GM23338 (cell line): ENCODE data around the gene ALX3. TPM values are rescaled to one million over a fixed set of nuclear protein-coding genes. Genes with fewer than 3 reads are reported as not detected.

ENCODE experiments used
- ATAC-seq: fragments of 200-7000 bp; cut with Tn5 transposase; 3 replicates; pipeline ENCODE4 v1.9.1; 2020
- DNase-seq: peaks from one replicate; pipeline ENCODE4 v3.0.0-alpha.2; 2015; ENCODE audit warnings: low spot score
- H2AFZ ChIP-seq: fragments of 200-600 bp; sonication (generic); 2 replicates; pipeline ENCODE4 v1.8.0; 2016; ENCODE audit warnings: antibody characterized with exemption, mild to moderate bottlenecking, moderate library complexity
- H3F3A ChIP-seq: fragments of 200-600 bp; sonication (generic); replicated peaks from 2 replicates; pipeline ENCODE4 v1.8.0; 2017; ENCODE audit warnings: antibody characterized with exemption, mixed run types, low read depth
- H3K27ac ChIP-seq: fragments of 200-600 bp; sonication (generic); 2 replicates; pipeline ENCODE4 v1.6.1; 2016; ENCODE audit warnings: low read depth
- H3K27me3 ChIP-seq: fragments of 200-600 bp; sonication (generic); 2 replicates; pipeline ENCODE4 v1.8.0; 2016; ENCODE audit warnings: mild to moderate bottlenecking, mixed run types, moderate library complexity; ENCODE audit not compliant: insufficient read depth
- H3K36me3 ChIP-seq: fragments of 200-600 bp; sonication (generic); 2 replicates; pipeline ENCODE4 v1.8.0; 2016; ENCODE audit warnings: mild to moderate bottlenecking; ENCODE audit not compliant: insufficient read depth
- H3K4me1 ChIP-seq: fragments of 200-600 bp; sonication (generic); 2 replicates; pipeline ENCODE4 v1.8.0; 2016; ENCODE audit warnings: mild to moderate bottlenecking, moderate library complexity; ENCODE audit not compliant: insufficient read depth
- H3K4me2 ChIP-seq: fragments of 200-600 bp; sonication (generic); 2 replicates; pipeline ENCODE4 v1.7.1; 2017; ENCODE audit warnings: mixed run types
- H3K4me3 ChIP-seq: fragments of 200-600 bp; sonication (generic); 2 replicates; pipeline ENCODE4 v1.6.1; 2016; ENCODE audit warnings: mixed run types
- H3K79me2 ChIP-seq: fragments of 200-600 bp; sonication (generic); replicated peaks from 2 replicates; pipeline ENCODE4 v1.8.0; 2017; ENCODE audit warnings: mild to moderate bottlenecking; ENCODE audit not compliant: insufficient read depth
- H3K9me2 ChIP-seq: fragments of 200-600 bp; sonication (generic); 2 replicates; pipeline ENCODE4 v1.8.0; 2017; ENCODE audit not compliant: insufficient read depth
- H4K20me1 ChIP-seq: fragments of 200-600 bp; sonication (generic); replicated peaks from 2 replicates; pipeline ENCODE4 v1.8.0; 2017; ENCODE audit warnings: mild to moderate bottlenecking; ENCODE audit not compliant: insufficient read depth
- H3K27ac Mint-ChIP-seq: 2 replicates; pipeline ENCODE4 v1.8.0; 2020; ENCODE audit warnings: inconsistent platforms, mild to moderate bottlenecking, moderate library complexity, mixed read lengths
- H3K27me3 Mint-ChIP-seq: 3 replicates; pipeline ENCODE4 v1.8.0; 2022; ENCODE audit warnings: low read depth, mild to moderate bottlenecking, moderate library complexity, mixed read lengths, inconsistent platforms; ENCODE audit not compliant: insufficient read depth, poor library complexity
- H3K36me3 Mint-ChIP-seq: 3 replicates; pipeline ENCODE4 v1.8.0; 2021; ENCODE audit warnings: low read depth, mild to moderate bottlenecking, inconsistent platforms, moderate library complexity, mixed read lengths
- H3K4me1 Mint-ChIP-seq: 3 replicates; pipeline ENCODE4 v1.8.0; 2020; ENCODE audit warnings: mild to moderate bottlenecking, inconsistent platforms, mixed read lengths
- H3K4me3 Mint-ChIP-seq: 3 replicates; pipeline ENCODE4 v1.8.0; 2021; ENCODE audit warnings: moderate library complexity, mild to moderate bottlenecking, inconsistent platforms, mixed read lengths
- H3K9me3 Mint-ChIP-seq: 3 replicates; pipeline ENCODE4 v1.8.0; 2020; ENCODE audit warnings: moderate library complexity, mild to moderate bottlenecking, inconsistent platforms, mixed read lengths
- CREB1 ChIP-seq: fragments of 250-450 bp; sonication (Bioruptor Pico); IDR thresholded peaks from 2 replicates; pipeline ENCODE4 v1.5.0; 2020; ENCODE audit warnings: low read depth, mild to moderate bottlenecking, moderate library complexity
- CTCF ChIP-seq, 2 experiments: fragments of 200-600 bp in 1 of 2; sonication (generic) in 1 of 2; conservative IDR thresholded peaks; 2 replicates each; pipeline versions ENCODE4 v1.5.1 to v1.6.1; 2016 to 2017; ENCODE audit warnings: antibody characterized with exemption in 2 of 2, low read depth in 2 of 2, mild to moderate bottlenecking in 2 of 2, moderate library complexity in 1 of 2
- EZH2phosphoT487 ChIP-seq: fragments of 200-600 bp; sonication (generic); IDR thresholded peaks from one replicate; pipeline ENCODE4 v1.8.1; 2018; ENCODE audit warnings: antibody characterized with exemption; ENCODE audit not compliant: unreplicated experiment
- NANOG ChIP-seq: IDR thresholded peaks from 2 replicates; pipeline ENCODE4 v1.6.1; 2016; ENCODE audit warnings: antibody characterized with exemption, borderline replicate concordance
- POLR2AphosphoS5 ChIP-seq: IDR thresholded peaks from 2 replicates; pipeline ENCODE4 v1.6.1; 2016; ENCODE audit warnings: antibody characterized with exemption, low read depth
- REST ChIP-seq: IDR thresholded peaks from one replicate; pipeline ENCODE4 v1.6.1; 2018; ENCODE audit warnings: antibody characterized with exemption; ENCODE audit not compliant: unreplicated experiment
- STAT1 ChIP-seq: IDR thresholded peaks from one replicate; pipeline ENCODE4 v1.6.1; 2016; ENCODE audit warnings: antibody characterized with exemption; ENCODE audit not compliant: unreplicated experiment
- polyA plus RNA-seq: library from polyadenylated mRNA; unstranded; fragments of >200 nt; fragmentation: Nextera tagmentation; extraction: Ambion mirVana; gene quantifications from 2 replicates; pipeline ENCODE4 v1.2.1, GENCODE V29; 2016
- total RNA-seq: library from RNA; depleted of rRNA; stranded (reverse); fragments of >200 nt; shearing (Covaris generic); gene quantifications from 2 replicates; pipeline ENCODE4 v1.2.3, GENCODE V29; 2014

Gene ALX3
- total and polyA plus RNA-seq, 2 experiments from 2014 or later, result not detected

- TF ChIP-seq REST (no peak), CTCF (conservative IDR thresholded peaks at IDR 0.05; ENCODE audit: low read depth in 2 of 2) (no peak), NANOG (no peak), EZH2phosphoT487 (no peak), POLR2AphosphoS5 (no peak)
Measured at GRCh38 chr1:110107867-110108469, 37.5 kb upstream of the ALX3 start (continued).

- peak; percentile 95 for ATAC-seq
- H3K4me2 ChIP-seq, result no peak overlapping the region
- no peaks in the 10 kb centered on the region for H3K79me2 ChIP-seq
- H3K36me3 ChIP-seq, result no peaks in the 10 kb centered on the region
- no peaks in the 10 kb centered on the region for H3K27me3 ChIP-seq
- no peak overlapping the region for H3K4me3 ChIP-seq
- H3K9me3 Mint-ChIP-seq, result no peaks in the 10 kb centered on the region
- no peaks in the 10 kb centered on the region for H3K36me3 Mint-ChIP-seq
- no peak overlapping the region for H3K4me3 Mint-ChIP-seq
- H2AFZ ChIP-seq, result peak overlapping the region; percentile 89; the same call in 1 of the 2 replicates
- H3K4me1 ChIP-seq, result no peaks in the 10 kb centered on the region
- no peaks in the 10 kb centered on the region for H4K20me1 ChIP-seq
- TF ChIP-seq CREB1, result 0 out of 2 replicates have a peak, but pooled peaks have one; percentile 40
- TF ChIP-seq CTCF (conservative IDR thresholded peaks at IDR 0.05; ENCODE audit: low read depth in 2 of 2), result peak; percentile 89 to 97
- no peak for TF ChIP-seq REST
- no peak for TF ChIP-seq STAT1
- peaks cover 19% of the 10 kb centered on the region for H3K27me3 Mint-ChIP-seq
- DNase-seq, result peak; percentile 85
- H3F3A ChIP-seq, result no peaks in the 10 kb centered on the region
- H3K4me1 Mint-ChIP-seq, result no peaks in the 10 kb centered on the region
- H3K9me2 ChIP-seq, result no peaks in the 10 kb centered on the region
- H3K27ac Mint-ChIP-seq, result no peak overlapping the region
- H3K27ac ChIP-seq, result no peak overlapping the region
Measured at GRCh38 chr1:110106013-110106941, 35.8 kb upstream of the ALX3 start.
